T-helper 17 cell (primary cell): Measurements from ENCODE around the gene PXMP4. TPM values are rescaled to one million over a fixed set of nuclear protein-coding genes. Genes with fewer than 3 reads are reported as not detected.

Experiments
- ATAC-seq: fragments of 150-1000 bp; cut with Tn5 transposase; 2 replicates; pipeline ENCODE4 v1.10.0; 2021; ENCODE audit warnings: mild to moderate bottlenecking, moderate library complexity
- DNase-seq, 3 donors: peaks; one replicate each; pipeline versions ENCODE4 v3.0.0 to v3.0.0-alpha.2; 2020 to 2021
- H3K9me3 ChIP-seq: one replicate; pipeline ENCODE4 v1.7.0; 2013; ENCODE audit warnings: low read length, mild to moderate bottlenecking; ENCODE audit not compliant: control insufficient read depth, poor library complexity, severe bottlenecking
- H3K27ac Mint-ChIP-seq: one replicate; pipeline ENCODE4 v1.8.0; 2022; ENCODE audit warnings: mild to moderate bottlenecking, moderate library complexity, mixed read lengths
- H3K27me3 Mint-ChIP-seq: one replicate; pipeline ENCODE4 v1.8.0; 2022; ENCODE audit warnings: mixed read lengths
- H3K36me3 Mint-ChIP-seq: one replicate; pipeline ENCODE4 v1.8.0; 2022; ENCODE audit warnings: low read depth, mixed read lengths
- H3K4me1 Mint-ChIP-seq: one replicate; pipeline ENCODE4 v1.8.0; 2022; ENCODE audit warnings: mild to moderate bottlenecking, mixed read lengths
- H3K4me3 Mint-ChIP-seq: one replicate; pipeline ENCODE4 v1.8.0; 2022; ENCODE audit warnings: mild to moderate bottlenecking, moderate library complexity, mixed read lengths
- total RNA-seq, 4 donors: library from RNA in 2 of 4; stranded (reverse) in 2 of 4; gene quantifications; one replicate each; pipeline ENCODE4 v1.2.3 and lab custom pipeline; 2022 to 2026

PXMP4 gene
- total RNA-seq, 2 donors from 2014 or later = 3.7 to 4.0 TPM

DNA sequence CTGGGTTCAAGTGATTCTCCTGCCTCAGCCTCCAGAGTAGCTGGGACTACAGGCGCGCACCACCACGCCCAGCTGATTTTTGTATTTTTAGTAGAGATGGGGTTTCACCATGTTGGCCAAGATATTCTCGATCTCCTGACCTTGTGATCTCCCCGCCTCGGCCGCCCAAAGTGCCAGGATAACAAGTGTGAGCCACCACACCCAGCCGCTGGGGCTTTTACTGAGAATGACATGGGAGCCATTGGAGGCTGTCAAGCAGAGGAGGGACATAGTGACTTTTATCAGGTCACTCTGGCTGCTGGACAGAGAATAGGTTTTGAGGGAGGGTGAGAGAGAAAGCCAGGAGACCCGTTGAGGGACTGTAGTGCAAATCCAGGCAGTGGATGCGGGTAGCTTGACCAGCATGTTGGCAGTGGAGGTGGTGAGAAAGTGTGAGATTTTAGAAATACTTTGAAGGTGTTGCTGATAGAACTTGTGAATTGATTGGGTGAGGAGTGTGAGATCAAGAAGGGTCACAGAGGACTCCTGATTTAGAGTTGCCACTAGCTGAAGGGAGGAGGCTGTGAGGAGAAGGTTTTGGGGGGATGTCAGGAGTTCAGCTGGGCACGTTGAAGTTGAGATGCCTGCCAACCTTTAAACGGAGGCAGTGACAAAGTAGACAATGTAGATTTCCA is 26.4 kb upstream of the PXMP4 start:
- Mint-ChIP-seq H3K27ac (no peak overlapping the region), H3K4me1 (peaks cover 2% of the 10 kb centered on the region), H3K4me3 (no peak overlapping the region), H3K36me3 (peaks cover 9% of the 10 kb centered on the region), H3K27me3 (no peaks in the 10 kb centered on the region)
- H3K9me3 ChIP-seq = no peaks in the 10 kb centered on the region
- DNase-seq (no peak), ATAC-seq (no peak)

DNA sequence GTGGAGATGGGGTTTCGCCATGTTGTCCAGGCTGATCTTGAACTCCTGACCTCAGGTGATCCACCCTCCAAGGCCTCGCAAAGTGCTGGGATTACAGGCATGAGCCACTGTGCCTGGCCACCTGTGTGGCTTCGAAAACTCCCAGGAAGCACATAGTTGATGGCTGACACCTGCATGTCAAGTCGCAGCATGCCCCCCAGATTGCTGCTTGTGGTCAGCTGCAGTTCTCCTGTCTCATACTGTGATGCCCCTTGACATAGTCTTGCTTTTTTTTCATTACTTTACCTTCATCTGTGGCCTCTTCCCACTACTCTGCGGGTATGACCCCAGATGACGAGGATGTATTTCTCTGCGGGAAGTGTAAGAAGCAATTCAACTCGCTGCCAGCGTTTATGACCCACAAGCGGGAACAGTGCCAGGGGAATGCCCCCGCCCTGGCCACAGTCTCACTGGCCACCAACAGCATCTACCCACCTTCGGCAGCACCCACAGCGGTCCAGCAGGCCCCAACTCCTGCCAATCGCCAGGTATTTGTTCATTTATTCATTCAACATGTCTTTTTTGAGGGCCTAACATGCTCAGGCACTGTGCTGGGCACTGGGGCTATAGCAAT is 24.8 kb upstream of the PXMP4 start:
- H3K27me3 Mint-ChIP-seq = no peaks in the 10 kb centered on the region
- H3K27ac Mint-ChIP-seq = no peak overlapping the region
- H3K4me1 Mint-ChIP-seq = peaks cover 2% of the 10 kb centered on the region
- DNase-seq (no peak), ATAC-seq (no peak)
- H3K4me3 Mint-ChIP-seq = no peak overlapping the region
- no peaks in the 10 kb centered on the region for H3K9me3 ChIP-seq
- H3K36me3 Mint-ChIP-seq = peaks cover 9% of the 10 kb centered on the region

- DNase-seq = no peak
- H3K9me3 ChIP-seq = no peaks in the 10 kb centered on the region
- peaks cover 12% of the 10 kb centered on the region for H3K36me3 Mint-ChIP-seq
- H3K4me1 Mint-ChIP-seq = peaks cover 4% of the 10 kb centered on the region
- H3K27ac Mint-ChIP-seq = no peak overlapping the region
- ATAC-seq = no peak
- H3K4me3 Mint-ChIP-seq = no peak overlapping the region
- H3K27me3 Mint-ChIP-seq = no peaks in the 10 kb centered on the region
These were observed 24.1 kb upstream of the PXMP4 start for GRCh38 chr20:33744181-33744580.

GRCh38 chr20:33740189-33740588 is 20.1 kb upstream of the PXMP4 start:
- Mint-ChIP-seq H3K27ac (no peak overlapping the region), H3K4me1 (peaks cover 8% of the 10 kb centered on the region)
- ATAC-seq = no peak

DNA sequence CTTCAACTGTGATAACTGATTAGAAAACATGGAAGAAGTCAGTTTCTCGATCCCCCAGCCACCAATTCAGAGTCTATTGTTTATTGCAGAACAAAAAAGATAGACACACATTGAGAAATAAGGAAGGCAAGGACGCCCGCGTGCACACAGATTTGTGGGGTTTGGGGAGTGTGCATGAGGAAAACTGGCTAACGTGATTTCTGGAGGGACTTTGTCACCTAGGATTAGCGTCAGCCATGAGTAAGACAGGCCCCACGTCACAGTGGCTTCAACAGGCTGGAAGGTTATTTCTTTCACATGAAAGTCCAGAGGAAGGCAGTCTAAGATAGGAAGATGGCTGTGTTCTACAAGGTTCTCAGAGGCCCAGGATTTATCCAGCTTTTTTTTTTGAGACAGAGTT is 19.4 kb upstream of the PXMP4 start:
- no peaks in the 10 kb centered on the region for H3K27me3 Mint-ChIP-seq
- DNase-seq (no peak), ATAC-seq (no peak)
- H3K36me3 Mint-ChIP-seq = peaks cover 7% of the 10 kb centered on the region
- H3K4me1 Mint-ChIP-seq = peaks cover 8% of the 10 kb centered on the region
- no peak overlapping the region for H3K4me3 Mint-ChIP-seq
- H3K27ac Mint-ChIP-seq = no peak overlapping the region
- no peaks in the 10 kb centered on the region for H3K9me3 ChIP-seq

More at GRCh38 chr20:33740189-33740588, 20.1 kb upstream of the PXMP4 start:
- Mint-ChIP-seq H3K36me3 (peaks cover 7% of the 10 kb centered on the region), H3K4me3 (no peak overlapping the region), H3K27me3 (no peaks in the 10 kb centered on the region)
- no peak for DNase-seq
- no peaks in the 10 kb centered on the region for H3K9me3 ChIP-seq

GRCh38 chr20:33736962-33737361 is 16.9 kb upstream of the PXMP4 start:
- DNase-seq = no peak
- H3K4me3 Mint-ChIP-seq = no peak overlapping the region
- ATAC-seq = no peak
- H3K27ac Mint-ChIP-seq = no peak overlapping the region
- H3K36me3 Mint-ChIP-seq = peaks cover 7% of the 10 kb centered on the region
- no peaks in the 10 kb centered on the region for H3K27me3 Mint-ChIP-seq
- no peaks in the 10 kb centered on the region for H3K9me3 ChIP-seq
- H3K4me1 Mint-ChIP-seq = peaks cover 22% of the 10 kb centered on the region

GRCh38 chr20:33733654-33734576 is 13.8 kb upstream of the PXMP4 start:
- no peaks in the 10 kb centered on the region for H3K9me3 ChIP-seq
- Mint-ChIP-seq H3K36me3 (peaks cover 4% of the 10 kb centered on the region), H3K4me3 (peak overlapping the region; percentile 43), H3K4me1 (peaks cover 22% of the 10 kb centered on the region), H3K27ac (peak overlapping the region; percentile 37), H3K27me3 (no peaks in the 10 kb centered on the region)
- DNase-seq = no peak
- no peak for ATAC-seq

- Mint-ChIP-seq H3K27ac (peak overlapping the region; percentile 41), H3K36me3 (no peaks in the 10 kb centered on the region), H3K4me3 (peak overlapping the region; percentile 88), H3K27me3 (no peaks in the 10 kb centered on the region), H3K4me1 (peaks cover 17% of the 10 kb centered on the region)
- DNase-seq = peak in 1 of 3 donors; percentile 84
- peak; percentile 78 for ATAC-seq
- no peaks in the 10 kb centered on the region for H3K9me3 ChIP-seq
These were observed 12.3 kb upstream of the PXMP4 start for GRCh38 chr20:33732166-33732970.

DNA sequence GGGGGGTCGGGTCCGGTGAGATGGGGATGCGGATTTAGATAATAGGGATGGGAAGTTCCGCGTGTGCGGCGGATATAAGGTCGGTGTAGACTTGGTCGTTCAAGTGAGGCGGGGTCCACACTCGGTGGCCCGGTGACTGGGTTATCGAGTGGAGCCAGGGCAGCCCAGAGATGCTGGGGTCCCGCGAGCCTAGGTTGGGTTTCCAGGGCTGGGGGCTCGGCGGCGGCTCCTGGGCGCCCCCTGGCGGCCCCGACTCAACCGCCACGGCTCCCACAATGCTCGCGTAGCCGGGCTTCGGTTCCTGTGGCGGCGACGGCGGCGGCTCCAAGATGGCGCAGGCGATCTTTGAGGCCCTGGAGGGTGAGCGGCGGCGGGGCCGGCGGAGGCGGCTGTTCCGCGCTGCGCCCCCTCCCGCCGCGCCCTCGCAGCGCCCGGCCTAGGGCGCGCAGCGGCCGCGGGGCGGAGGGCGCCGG is 11.6 kb upstream of the PXMP4 start, which contains the start of gene ZNF341:
TSS of gene ZNF341 (plus strand) at position 304 of the 473 bp plus-strand sequence. CDS start at position 330, 26 bp downstream.
- H3K36me3 Mint-ChIP-seq = no peaks in the 10 kb centered on the region

DNA sequence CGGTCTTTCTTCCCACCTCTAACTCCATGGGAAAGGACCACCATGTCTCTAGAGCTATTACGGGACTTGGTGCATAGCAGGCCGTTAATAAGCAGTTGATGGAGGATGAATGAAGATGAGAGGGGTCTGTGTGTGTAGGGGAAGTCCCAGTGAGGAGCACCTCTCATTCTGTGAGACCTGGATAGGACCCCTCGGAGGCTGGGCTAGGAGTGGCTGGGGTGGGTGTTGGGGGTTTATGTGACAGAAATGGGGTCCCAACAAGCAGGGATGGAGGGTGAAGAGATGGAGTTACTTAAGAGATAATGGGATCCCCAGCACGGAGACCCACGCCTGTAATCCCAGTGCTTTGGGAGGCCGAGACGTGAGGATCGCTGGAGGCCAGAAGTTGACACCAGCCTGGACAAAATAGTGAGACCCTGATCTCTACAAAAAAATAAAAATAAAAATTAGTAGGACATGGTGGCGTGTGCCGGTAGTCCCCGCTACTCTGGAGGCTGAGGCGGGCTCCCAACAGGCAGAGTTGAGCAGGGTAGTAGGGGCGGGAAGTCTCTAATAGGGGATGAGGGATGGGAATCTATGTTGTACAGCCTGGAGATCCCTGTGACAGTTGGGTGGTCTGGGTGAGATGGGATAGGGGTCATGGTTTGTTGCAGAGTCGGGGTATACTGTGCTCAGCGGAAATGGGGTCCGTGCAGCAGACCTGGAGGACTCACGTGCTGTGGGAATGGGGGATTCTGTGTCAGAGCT is 11.0 kb upstream of the PXMP4 start:
- no peaks in the 10 kb centered on the region for H3K27me3 Mint-ChIP-seq
- no peaks in the 10 kb centered on the region for H3K36me3 Mint-ChIP-seq
- peak overlapping the region; percentile 76 for H3K4me3 Mint-ChIP-seq
- peaks cover 17% of the 10 kb centered on the region for H3K4me1 Mint-ChIP-seq
- ATAC-seq = no peak
- H3K9me3 ChIP-seq = no peaks in the 10 kb centered on the region
- H3K27ac Mint-ChIP-seq = peak overlapping the region; percentile 72
- no peak for DNase-seq

More for the DNA sequence above, 11.6 kb upstream of the PXMP4 start, which contains the start of gene ZNF341:
- Mint-ChIP-seq H3K4me3 (peak within 1 kb of the TSS; percentile 88), H3K4me1 (peaks cover 17% of the 10 kb centered on the region), H3K27ac (peak within 1 kb of the TSS; percentile 72), H3K27me3 (no peaks in the 10 kb centered on the region)
- H3K9me3 ChIP-seq = no peaks in the 10 kb centered on the region
- peak; percentile 87 for ATAC-seq
- DNase-seq = peak; percentile 84 to 89 (median 85)

DNA sequence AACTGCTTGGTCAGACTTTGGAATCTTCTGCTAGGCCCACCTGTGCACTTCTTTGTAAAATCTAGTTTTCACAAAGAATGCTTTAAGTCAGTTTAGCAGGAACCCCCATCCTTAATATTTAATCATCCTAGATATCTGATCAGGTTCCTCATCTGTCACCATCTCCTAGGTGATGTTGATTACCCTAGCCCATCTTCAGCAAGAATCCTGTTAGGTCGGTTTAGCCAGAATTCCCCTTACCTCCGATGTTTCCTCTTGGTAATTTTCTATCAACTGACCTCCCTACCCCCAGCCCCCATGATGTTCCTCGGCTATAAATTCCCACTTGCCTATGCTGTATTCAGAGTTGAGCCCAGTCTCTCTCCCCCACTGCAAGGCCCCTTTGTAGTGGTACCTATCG is 9.0 kb upstream of the PXMP4 start:
- Mint-ChIP-seq H3K4me3 (no peak overlapping the region), H3K27ac (no peak overlapping the region), H3K36me3 (no peaks in the 10 kb centered on the region), H3K27me3 (no peaks in the 10 kb centered on the region), H3K4me1 (peaks cover 14% of the 10 kb centered on the region)
- H3K9me3 ChIP-seq = no peaks in the 10 kb centered on the region
- no peak for DNase-seq
- ATAC-seq = no peak

GRCh38 chr20:33728463-33728862 is 8.4 kb upstream of the PXMP4 start:
- H3K4me3 Mint-ChIP-seq = no peak overlapping the region
- no peaks in the 10 kb centered on the region for H3K27me3 Mint-ChIP-seq
- no peaks in the 10 kb centered on the region for H3K36me3 Mint-ChIP-seq
- no peak for ATAC-seq
- peaks cover 8% of the 10 kb centered on the region for H3K4me1 Mint-ChIP-seq
- H3K27ac Mint-ChIP-seq = no peak overlapping the region
- no peaks in the 10 kb centered on the region for H3K9me3 ChIP-seq
- no peak for DNase-seq
